ENCODE measurements around the gene SORCS2.

Gene SORCS2

DNA sequence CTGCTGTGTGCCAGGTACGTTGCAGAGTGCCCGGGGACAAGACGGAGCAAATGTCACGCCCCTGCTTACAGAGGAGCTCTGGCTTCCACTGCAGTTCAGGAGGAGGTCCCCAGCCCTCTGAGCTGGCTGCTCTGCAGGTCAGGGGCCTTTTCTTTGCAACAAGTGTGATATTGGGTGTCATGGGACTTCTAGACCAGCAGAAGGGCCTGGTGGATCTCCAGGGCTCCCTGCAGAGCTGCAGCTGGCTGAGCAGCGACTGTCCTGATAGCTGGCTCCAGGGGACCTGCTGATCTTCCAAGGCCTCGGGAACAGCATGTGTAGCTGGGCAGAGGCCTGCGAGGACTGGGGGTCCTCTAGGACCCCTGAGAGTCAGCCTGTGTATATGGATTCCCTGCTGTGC lies 120.4 kb downstream of the SORCS2 start:
- Histone ChIP-seq H3K4me3 (ENCODE audit: low read depth, low read length) (no peak overlapping the region), H3K9ac (ENCODE audit: low read depth, low read length) (no peak overlapping the region), H3K4me1 (ENCODE audit: control insufficient read depth, insufficient read depth, low read length) (no peaks in the 10 kb centered on the region), H3K36me3 (ENCODE audit: control insufficient read depth, insufficient read depth, low read length) (no peaks in the 10 kb centered on the region), H3K9me3 (ENCODE audit: control insufficient read depth, insufficient read depth, low read length) (no peaks in the 10 kb centered on the region), H3K27me3 (ENCODE audit: control insufficient read depth, insufficient read depth, low read length) (no peaks in the 10 kb centered on the region)

DNA sequence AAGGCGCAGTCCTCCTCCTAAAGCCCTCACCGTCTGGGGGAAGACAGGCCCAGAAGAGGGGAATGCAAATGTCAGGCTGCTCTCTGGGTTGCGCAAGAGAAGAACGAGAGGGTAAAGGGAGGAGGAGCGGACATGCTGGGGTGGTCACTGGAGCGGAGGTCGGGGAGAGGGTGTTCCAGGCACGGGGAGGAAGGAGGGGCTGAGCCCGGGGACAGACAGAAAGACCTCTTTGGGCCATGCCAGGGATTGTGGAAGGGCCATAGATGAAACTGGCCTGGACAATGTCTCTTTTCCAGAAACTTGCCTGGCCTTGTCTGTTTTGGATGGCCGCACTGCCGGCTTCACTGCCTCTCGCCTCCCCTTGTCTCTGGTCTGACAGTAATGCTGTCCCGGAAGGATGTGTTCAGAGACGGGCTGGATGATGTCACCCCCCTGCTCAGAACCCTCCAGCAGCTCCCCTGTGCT lies 121.0 kb downstream of the SORCS2 start:
- Histone ChIP-seq H3K4me1 (ENCODE audit: control insufficient read depth, insufficient read depth, low read length) (no peaks in the 10 kb centered on the region), H3K36me3 (ENCODE audit: control insufficient read depth, insufficient read depth, low read length) (no peaks in the 10 kb centered on the region), H3K9ac (ENCODE audit: low read depth, low read length) (no peak overlapping the region), H3K4me3 (ENCODE audit: low read depth, low read length) (no peak overlapping the region), H3K27me3 (ENCODE audit: control insufficient read depth, insufficient read depth, low read length) (no peaks in the 10 kb centered on the region), H3K9me3 (ENCODE audit: control insufficient read depth, insufficient read depth, low read length) (no peaks in the 10 kb centered on the region)

DNA sequence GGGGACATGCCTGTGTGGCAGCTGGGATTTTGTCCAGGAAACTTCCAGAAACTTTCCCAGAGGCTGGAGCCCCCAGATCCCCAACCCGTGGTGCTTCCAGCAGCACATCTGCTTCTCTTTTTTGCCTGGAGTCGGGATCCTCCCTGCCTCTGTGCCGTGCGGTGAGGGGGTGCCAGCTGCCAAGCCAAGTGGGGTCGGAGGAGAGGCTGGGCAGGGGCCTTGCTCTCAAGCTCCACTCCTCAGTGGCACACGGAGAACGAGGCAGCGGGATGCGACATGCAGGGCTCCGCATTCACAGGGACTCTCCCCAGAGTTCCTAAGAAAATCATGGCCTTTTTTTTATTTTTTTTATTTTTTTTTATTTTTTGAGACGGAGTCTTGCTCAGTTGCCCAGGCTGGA lies 121.7 kb downstream of the SORCS2 start:
- H3K4me1 ChIP-seq (ENCODE audit: control insufficient read depth, insufficient read depth, low read length), result no peaks in the 10 kb centered on the region
- no peaks in the 10 kb centered on the region for H3K9me3 ChIP-seq (ENCODE audit: control insufficient read depth, insufficient read depth, low read length)
- H3K36me3 ChIP-seq (ENCODE audit: control insufficient read depth, insufficient read depth, low read length), result no peaks in the 10 kb centered on the region
- H3K27me3 ChIP-seq (ENCODE audit: control insufficient read depth, insufficient read depth, low read length), result no peaks in the 10 kb centered on the region
- no peak overlapping the region for H3K9ac ChIP-seq (ENCODE audit: low read depth, low read length)
- no peak overlapping the region for H3K4me3 ChIP-seq (ENCODE audit: low read depth, low read length)

DNA sequence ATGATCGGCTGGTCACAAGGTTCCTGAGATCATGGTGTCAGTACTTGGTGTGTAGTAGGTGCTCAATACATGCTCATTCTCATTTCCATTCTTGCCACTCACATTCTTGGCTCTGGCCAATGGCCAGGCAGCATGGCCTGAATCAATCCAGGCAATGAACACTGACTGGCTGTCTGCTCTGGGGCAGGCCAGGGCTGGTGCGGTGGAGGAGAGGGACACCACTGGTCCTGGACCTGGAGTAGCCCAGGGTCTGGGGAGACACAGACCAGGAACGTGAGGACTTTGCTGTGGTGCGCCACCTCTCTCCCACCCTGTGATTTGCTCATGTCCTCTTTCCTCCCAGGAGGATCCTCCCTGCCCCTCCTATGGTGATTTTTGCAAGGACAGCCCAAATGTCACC lies 122.9 kb downstream of the SORCS2 start:
- Histone ChIP-seq H3K27me3 (ENCODE audit: control insufficient read depth, insufficient read depth, low read length) (no peaks in the 10 kb centered on the region), H3K4me1 (ENCODE audit: control insufficient read depth, insufficient read depth, low read length) (no peaks in the 10 kb centered on the region), H3K9me3 (ENCODE audit: control insufficient read depth, insufficient read depth, low read length) (no peaks in the 10 kb centered on the region), H3K4me3 (ENCODE audit: low read depth, low read length) (no peak overlapping the region), H3K36me3 (ENCODE audit: control insufficient read depth, insufficient read depth, low read length) (no peaks in the 10 kb centered on the region), H3K9ac (ENCODE audit: low read depth, low read length) (no peak overlapping the region)

DNA sequence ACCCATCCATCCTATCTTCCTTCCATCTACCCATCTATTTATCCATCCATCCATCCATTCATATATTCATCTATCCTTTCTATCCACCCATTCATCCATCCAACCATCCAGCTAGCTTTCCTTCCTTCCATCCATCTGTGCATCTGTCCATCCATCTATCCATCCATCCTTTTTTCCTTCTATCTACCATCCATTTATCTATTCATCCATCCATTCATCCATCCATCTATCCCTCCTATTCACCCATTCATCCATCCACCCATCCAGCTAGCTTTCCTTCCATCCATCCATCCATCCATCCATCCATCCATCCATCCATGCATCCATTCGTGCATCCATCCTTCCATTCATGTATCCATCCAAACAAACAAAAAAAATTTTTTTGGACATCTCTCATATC lies 123.6 kb downstream of the SORCS2 start:
- Histone ChIP-seq H3K4me1 (ENCODE audit: control insufficient read depth, insufficient read depth, low read length) (no peaks in the 10 kb centered on the region), H3K9me3 (ENCODE audit: control insufficient read depth, insufficient read depth, low read length) (no peaks in the 10 kb centered on the region), H3K36me3 (ENCODE audit: control insufficient read depth, insufficient read depth, low read length) (no peaks in the 10 kb centered on the region), H3K9ac (ENCODE audit: low read depth, low read length) (no peak overlapping the region), H3K4me3 (ENCODE audit: low read depth, low read length) (no peak overlapping the region), H3K27me3 (ENCODE audit: control insufficient read depth, insufficient read depth, low read length) (no peaks in the 10 kb centered on the region)

DNA sequence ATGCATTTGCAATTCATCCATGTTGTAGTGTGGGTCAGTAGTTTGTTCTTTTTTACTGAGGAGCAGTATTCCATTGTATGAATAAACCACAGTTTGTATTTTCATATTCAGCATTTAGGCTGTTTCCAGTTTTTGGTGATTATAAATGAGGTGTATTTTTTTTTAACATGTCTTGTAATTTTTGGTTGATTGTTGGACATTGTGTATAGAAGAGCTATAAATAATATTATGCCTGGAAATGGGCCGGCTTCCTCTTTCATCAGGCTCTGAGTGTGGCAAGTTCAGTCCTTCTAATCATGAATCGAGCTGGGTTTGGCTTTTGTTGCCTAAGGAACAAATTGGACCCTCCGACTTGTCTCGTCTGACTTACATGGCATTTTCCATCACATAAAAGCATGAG lies 126.7 kb downstream of the SORCS2 start:
- no peak overlapping the region for H3K4me3 ChIP-seq (ENCODE audit: low read depth, low read length)
- no peaks in the 10 kb centered on the region for H3K27me3 ChIP-seq (ENCODE audit: control insufficient read depth, insufficient read depth, low read length)
- H3K36me3 ChIP-seq (ENCODE audit: control insufficient read depth, insufficient read depth, low read length), result no peaks in the 10 kb centered on the region
- H3K4me1 ChIP-seq (ENCODE audit: control insufficient read depth, insufficient read depth, low read length), result no peaks in the 10 kb centered on the region
- no peaks in the 10 kb centered on the region for H3K9me3 ChIP-seq (ENCODE audit: control insufficient read depth, insufficient read depth, low read length)
- H3K9ac ChIP-seq (ENCODE audit: low read depth, low read length), result no peak overlapping the region

DNA sequence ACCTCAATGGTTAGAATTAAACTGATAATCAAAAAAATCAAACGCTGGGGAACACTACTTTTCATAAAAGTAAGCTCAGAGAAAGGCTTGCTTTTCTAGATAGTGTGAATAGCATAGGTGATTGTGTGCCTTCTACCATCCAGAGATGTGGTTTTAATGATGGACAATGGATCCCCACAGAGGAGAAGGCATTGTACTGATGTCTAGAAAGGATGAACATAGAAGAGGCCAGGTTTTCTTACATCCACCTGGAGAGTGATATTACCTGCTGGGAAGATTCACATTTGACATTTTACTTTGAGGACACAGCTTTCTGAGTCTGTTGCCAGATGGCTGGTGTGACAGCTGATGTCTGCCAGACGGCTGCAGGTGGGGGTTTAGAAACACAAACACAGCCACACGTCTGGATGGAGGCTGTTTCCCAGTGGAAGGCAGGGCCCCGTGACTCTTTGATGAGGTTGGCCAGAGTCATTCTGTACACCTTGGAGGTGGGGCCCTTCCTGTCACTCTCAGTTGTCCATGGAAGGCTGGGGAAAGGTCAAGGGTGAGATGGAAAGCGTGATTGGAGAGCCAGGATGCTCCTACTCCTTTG lies 128.0 kb downstream of the SORCS2 start:
- Histone ChIP-seq H3K36me3 (ENCODE audit: control insufficient read depth, insufficient read depth, low read length) (no peaks in the 10 kb centered on the region), H3K4me1 (ENCODE audit: control insufficient read depth, insufficient read depth, low read length) (no peaks in the 10 kb centered on the region), H3K9ac (ENCODE audit: low read depth, low read length) (no peak overlapping the region), H3K4me3 (ENCODE audit: low read depth, low read length) (no peak overlapping the region), H3K9me3 (ENCODE audit: control insufficient read depth, insufficient read depth, low read length) (no peaks in the 10 kb centered on the region), H3K27me3 (ENCODE audit: control insufficient read depth, insufficient read depth, low read length) (no peaks in the 10 kb centered on the region)

DNA sequence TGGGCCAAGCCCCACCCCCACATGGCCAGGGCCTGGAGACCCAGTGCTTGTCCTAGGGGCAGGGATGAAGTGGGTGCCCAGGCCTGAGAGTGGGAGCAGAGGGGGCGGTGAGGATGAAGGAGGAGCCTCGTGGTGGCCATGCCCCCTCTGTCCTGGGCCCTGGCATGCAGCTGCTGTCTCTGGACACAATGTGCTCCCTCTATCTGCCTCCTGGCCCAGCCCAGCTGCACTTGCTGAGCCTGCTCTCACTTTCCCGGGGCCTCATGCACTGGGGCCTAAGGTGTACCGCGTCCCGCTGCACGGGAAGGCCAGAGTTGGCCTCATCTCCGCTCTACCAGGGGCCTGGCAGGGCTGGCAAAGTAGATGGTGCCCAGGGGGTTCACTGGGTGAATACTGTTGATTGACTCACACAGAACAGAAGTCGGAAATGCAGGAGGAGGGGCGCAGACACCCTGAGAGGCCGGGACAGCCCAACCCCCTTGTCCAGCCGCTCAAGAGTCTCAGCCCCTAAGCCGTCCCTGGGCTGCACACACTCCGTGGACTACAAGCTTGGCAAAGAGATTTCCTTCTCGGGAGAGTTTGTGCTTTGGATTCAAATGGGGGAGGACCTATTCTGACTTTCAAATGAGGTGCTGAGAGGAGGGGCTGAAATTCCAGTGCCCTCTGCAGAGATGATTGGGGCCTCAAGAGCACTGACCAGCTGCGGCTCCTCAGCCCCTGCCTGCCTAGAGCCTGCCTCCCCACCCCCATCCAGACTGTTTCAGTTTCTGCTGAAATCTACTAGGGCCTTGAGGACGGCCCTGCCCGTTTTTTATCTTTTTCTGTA lies 130.0 kb downstream of the SORCS2 start:
- H3K36me3 ChIP-seq (ENCODE audit: control insufficient read depth, insufficient read depth, low read length), result no peaks in the 10 kb centered on the region
- H3K4me1 ChIP-seq (ENCODE audit: control insufficient read depth, insufficient read depth, low read length), result no peaks in the 10 kb centered on the region
- no peaks in the 10 kb centered on the region for H3K27me3 ChIP-seq (ENCODE audit: control insufficient read depth, insufficient read depth, low read length)
- H3K9ac ChIP-seq (ENCODE audit: low read depth, low read length), result no peak overlapping the region
- no peak overlapping the region for H3K4me3 ChIP-seq (ENCODE audit: low read depth, low read length)
- no peaks in the 10 kb centered on the region for H3K9me3 ChIP-seq (ENCODE audit: control insufficient read depth, insufficient read depth, low read length)

DNA sequence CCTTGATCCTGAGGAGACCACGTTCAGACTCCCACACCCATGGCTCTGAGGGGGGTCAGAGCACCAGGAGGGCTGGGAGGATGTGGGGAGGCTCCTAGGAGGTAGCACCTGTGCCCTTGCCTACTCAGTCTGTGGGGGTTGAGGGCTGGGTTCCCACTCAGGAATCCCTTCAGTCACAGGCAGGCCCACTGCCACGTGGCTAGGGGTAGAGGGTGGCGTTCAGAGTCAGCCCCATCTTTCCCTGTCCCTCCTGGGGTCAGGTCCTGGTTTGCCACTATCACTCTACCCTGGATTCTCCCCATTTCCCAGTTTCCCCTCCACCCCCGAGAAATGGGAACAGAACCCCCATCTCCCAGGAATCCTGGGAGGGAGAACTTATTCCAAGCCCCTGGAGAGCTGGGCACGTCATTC lies 131.1 kb downstream of the SORCS2 start:
- Histone ChIP-seq H3K36me3 (ENCODE audit: control insufficient read depth, insufficient read depth, low read length) (no peaks in the 10 kb centered on the region), H3K9ac (ENCODE audit: low read depth, low read length) (no peak overlapping the region)

DNA sequence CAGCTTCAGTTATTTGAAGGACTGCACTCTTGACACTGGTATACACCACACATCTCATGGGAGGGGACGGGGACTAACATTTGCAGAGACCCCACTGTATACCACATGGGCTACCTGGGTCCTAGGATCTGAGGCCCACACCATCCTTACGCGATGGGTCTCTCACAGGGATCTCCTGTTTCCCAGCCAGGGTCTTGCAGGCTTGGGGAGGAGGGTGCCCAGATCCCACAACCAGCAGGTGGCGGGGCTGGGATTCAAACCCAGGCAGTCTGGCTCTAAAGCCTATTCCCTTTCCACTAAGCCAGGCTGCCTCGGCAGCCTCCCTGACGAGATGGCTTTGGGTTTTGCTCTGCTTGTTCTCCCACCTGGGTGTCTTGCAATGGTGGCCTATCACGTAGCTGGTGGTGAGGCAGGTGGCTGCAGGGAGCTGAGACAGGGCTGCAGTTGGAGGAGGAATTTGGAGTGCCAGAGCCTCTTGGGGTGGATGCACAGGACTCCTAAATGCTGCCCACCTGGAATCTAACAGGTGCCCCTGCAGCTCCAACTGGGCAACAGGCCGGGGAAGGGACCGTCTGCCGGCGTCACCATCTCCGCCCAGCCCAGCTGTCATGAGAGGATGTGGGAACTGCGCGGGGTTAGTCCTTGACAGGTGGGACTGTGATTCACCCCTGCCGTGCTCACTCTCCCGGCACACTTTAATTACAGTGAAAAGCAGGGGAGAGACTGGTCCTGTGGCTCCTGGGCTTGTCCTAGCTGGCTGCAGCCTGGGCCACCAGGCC lies 131.7 kb downstream of the SORCS2 start:
- Histone ChIP-seq H3K27me3 (ENCODE audit: control insufficient read depth, insufficient read depth, low read length) (no peaks in the 10 kb centered on the region), H3K9ac (ENCODE audit: low read depth, low read length) (no peak overlapping the region), H3K4me3 (ENCODE audit: low read depth, low read length) (no peak overlapping the region), H3K4me1 (ENCODE audit: control insufficient read depth, insufficient read depth, low read length) (no peaks in the 10 kb centered on the region), H3K36me3 (ENCODE audit: control insufficient read depth, insufficient read depth, low read length) (no peaks in the 10 kb centered on the region), H3K9me3 (ENCODE audit: control insufficient read depth, insufficient read depth, low read length) (no peaks in the 10 kb centered on the region)

More for the DNA sequence above, 131.1 kb downstream of the SORCS2 start:
- no peaks in the 10 kb centered on the region for H3K27me3 ChIP-seq (ENCODE audit: control insufficient read depth, insufficient read depth, low read length)
- no peaks in the 10 kb centered on the region for H3K4me1 ChIP-seq (ENCODE audit: control insufficient read depth, insufficient read depth, low read length)
- H3K9me3 ChIP-seq (ENCODE audit: control insufficient read depth, insufficient read depth, low read length), result no peaks in the 10 kb centered on the region
- no peak overlapping the region for H3K4me3 ChIP-seq (ENCODE audit: low read depth, low read length)

DNA sequence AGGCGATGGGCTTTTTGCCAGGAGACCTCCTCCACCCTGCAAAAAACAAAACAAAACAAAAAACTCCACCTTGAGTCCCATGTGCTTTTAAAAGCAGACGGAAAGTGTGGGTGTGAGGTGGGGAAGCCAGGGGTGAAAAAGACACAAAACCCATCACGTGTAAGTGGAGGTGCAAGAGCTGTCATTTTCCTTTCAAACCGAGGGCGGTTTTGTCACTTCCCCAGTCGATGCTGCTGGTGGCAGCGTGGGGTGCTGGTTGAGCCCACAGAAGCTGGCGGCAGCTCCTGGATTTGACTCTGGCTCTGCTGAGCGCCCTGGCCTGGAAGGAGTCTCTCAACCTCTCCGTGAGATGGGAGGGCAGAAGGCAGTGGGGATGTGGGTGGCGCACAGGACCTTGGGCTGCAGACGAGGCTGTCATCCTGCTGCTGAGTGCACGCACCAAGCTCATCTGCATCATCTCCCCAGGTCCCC lies 132.3 kb downstream of the SORCS2 start:
- Histone ChIP-seq H3K9me3 (ENCODE audit: control insufficient read depth, insufficient read depth, low read length) (no peaks in the 10 kb centered on the region), H3K4me1 (ENCODE audit: control insufficient read depth, insufficient read depth, low read length) (no peaks in the 10 kb centered on the region), H3K4me3 (ENCODE audit: low read depth, low read length) (no peak overlapping the region), H3K9ac (ENCODE audit: low read depth, low read length) (no peak overlapping the region), H3K27me3 (ENCODE audit: control insufficient read depth, insufficient read depth, low read length) (no peaks in the 10 kb centered on the region), H3K36me3 (ENCODE audit: control insufficient read depth, insufficient read depth, low read length) (no peaks in the 10 kb centered on the region)

All from iPS-15b (cell line).